RWPE2 (cell line): ENCODE data around the gene FLRT1.

Experiments
- ATAC-seq: fragments of 200-7000 bp; cut with Tn5 transposase; 3 replicates; pipeline ENCODE4 v1.9.1; 2021; ENCODE audit warnings: low read depth
- DNase-seq: peaks from one replicate; pipeline ENCODE4 v3.0.0-alpha.2; 2020; ENCODE audit warnings: low spot score
- H3K27ac ChIP-seq: fragments of 450-650 bp; 2 replicates; pipeline ENCODE4 v1.5.1; 2017; ENCODE audit warnings: mild to moderate bottlenecking; ENCODE audit not compliant: poor library complexity, severe bottlenecking
- H3K27me3 ChIP-seq: fragments of 250-450 bp; sonication (Bioruptor Pico); 2 replicates; pipeline ENCODE4 v1.5.1; 2021; ENCODE audit warnings: mild to moderate bottlenecking, moderate library complexity; ENCODE audit not compliant: insufficient read depth, poor library complexity, severe bottlenecking
- H3K36me3 ChIP-seq: fragments of 250-450 bp; sonication (Bioruptor Pico); 2 replicates; pipeline ENCODE4 v1.5.1; 2020; ENCODE audit warnings: low read depth, mild to moderate bottlenecking, moderate library complexity
- H3K4me1 ChIP-seq: fragments of 250-450 bp; sonication (Bioruptor Pico); 2 replicates; pipeline ENCODE4 v1.5.1; 2021; ENCODE audit warnings: mild to moderate bottlenecking, moderate library complexity; ENCODE audit not compliant: insufficient read depth, poor library complexity, severe bottlenecking
- H3K4me3 ChIP-seq: fragments of 250-450 bp; sonication (Bioruptor Pico); 2 replicates; pipeline ENCODE4 v1.5.1; 2021; ENCODE audit warnings: mild to moderate bottlenecking, moderate library complexity; ENCODE audit not compliant: severe bottlenecking
- H3K9me3 ChIP-seq: fragments of 250-450 bp; sonication (Bioruptor Pico); 2 replicates; pipeline ENCODE4 v1.5.1; 2021; ENCODE audit warnings: mild to moderate bottlenecking, moderate library complexity; ENCODE audit not compliant: severe bottlenecking
- CTCF ChIP-seq: fragments of 450-650 bp; IDR thresholded peaks from one replicate; pipeline ENCODE4 v1.5.1; 2017; ENCODE audit warnings: mild to moderate bottlenecking, moderate library complexity; ENCODE audit not compliant: poor library complexity, severe bottlenecking

The FLRT1 gene

GRCh38 chr11:64056213-64056785 is 20.6 kb downstream of the FLRT1 start:
- H3K4me1 ChIP-seq: no peaks in the 10 kb centered on the region
- H3K27ac ChIP-seq: no peak overlapping the region
- TF ChIP-seq CTCF: no peak
- H3K36me3 ChIP-seq: no peaks in the 10 kb centered on the region
- DNase-seq (no peak), ATAC-seq (no peak)
- H3K9me3 ChIP-seq: no peaks in the 10 kb centered on the region
- H3K27me3 ChIP-seq: peaks cover 3% of the 10 kb centered on the region
- H3K4me3 ChIP-seq: no peak overlapping the region

- Histone ChIP-seq H3K27me3 (peaks cover 3% of the 10 kb centered on the region), H3K9me3 (no peaks in the 10 kb centered on the region)
- no peak for DNase-seq
These were observed 21.1 kb downstream of the FLRT1 start for GRCh38 chr11:64056861-64057260.

GRCh38 chr11:64057890-64058289 is 22.2 kb downstream of the FLRT1 start:
- Histone ChIP-seq H3K36me3 (no peaks in the 10 kb centered on the region), H3K4me3 (no peak overlapping the region), H3K4me1 (no peaks in the 10 kb centered on the region), H3K27me3 (peaks cover 3% of the 10 kb centered on the region), H3K27ac (no peak overlapping the region), H3K9me3 (no peaks in the 10 kb centered on the region)
- ATAC-seq (no peak), DNase-seq (no peak)
- no peak for TF ChIP-seq CTCF

More at GRCh38 chr11:64056861-64057260, 21.1 kb downstream of the FLRT1 start:
- no peak overlapping the region for H3K4me3 ChIP-seq
- no peaks in the 10 kb centered on the region for H3K36me3 ChIP-seq
- ATAC-seq: no peak
- no peaks in the 10 kb centered on the region for H3K4me1 ChIP-seq
- no peak for TF ChIP-seq CTCF
- H3K27ac ChIP-seq: no peak overlapping the region

- H3K9me3 ChIP-seq: no peaks in the 10 kb centered on the region
- no peaks in the 10 kb centered on the region for H3K4me1 ChIP-seq
- DNase-seq (no peak), ATAC-seq (no peak)
- no peak overlapping the region for H3K27ac ChIP-seq
- H3K4me3 ChIP-seq: no peak overlapping the region
- H3K27me3 ChIP-seq: peaks cover 3% of the 10 kb centered on the region
- TF ChIP-seq CTCF: no peak
- no peaks in the 10 kb centered on the region for H3K36me3 ChIP-seq
These were observed 22.8 kb downstream of the FLRT1 start for GRCh38 chr11:64058494-64058893.

- H3K36me3 ChIP-seq: no peaks in the 10 kb centered on the region
- no peak for TF ChIP-seq CTCF
- no peak overlapping the region for H3K4me3 ChIP-seq
- H3K4me1 ChIP-seq: no peaks in the 10 kb centered on the region
- ATAC-seq: no peak
- DNase-seq: no peak
- no peaks in the 10 kb centered on the region for H3K9me3 ChIP-seq
- no peak overlapping the region for H3K27ac ChIP-seq
- peaks cover 3% of the 10 kb centered on the region for H3K27me3 ChIP-seq
These were observed 23.8 kb downstream of the FLRT1 start for GRCh38 chr11:64059339-64060140.
